HepG2 (cell line): ENCODE results near the gene TM4SF5. TPM values are rescaled to one million over a fixed set of nuclear protein-coding genes. Genes with fewer than 3 reads are reported as not detected.

Source experiments
- EHMT2 ChIP-seq: fragments of 200-600 bp; sonication (generic); IDR thresholded peaks from 2 replicates; pipeline ENCODE4 v1.7.0; 2017; ENCODE audit warnings: antibody characterized with exemption, low read depth, low read length, borderline replicate concordance
- FOXC1 ChIP-seq: sonication (generic); formaldehyde crosslinking; IDR thresholded peaks from 2 replicates; pipeline ENCODE4 v1.8.0; 2022; ENCODE audit warnings: mild to moderate bottlenecking, missing genetic modification reagents, borderline replicate concordance
- GRHL1 ChIP-seq: sonication (generic); formaldehyde crosslinking; conservative IDR thresholded peaks from 2 replicates; pipeline ENCODE4 v1.8.0; 2022; ENCODE audit warnings: missing genetic modification reagents
- HOXA7 ChIP-seq: sonication (generic); formaldehyde crosslinking; IDR thresholded peaks from 2 replicates; pipeline ENCODE4 v1.8.1; 2022; ENCODE audit warnings: mild to moderate bottlenecking, missing genetic modification reagents, moderate library complexity
- KAT2B ChIP-seq: fragments of 150-350 bp; IDR thresholded peaks from 2 replicates; pipeline ENCODE4 v1.6.1; 2014; ENCODE audit warnings: low read depth, low read length, borderline replicate concordance
- NKX3-1 ChIP-seq: sonication (generic); formaldehyde crosslinking; IDR thresholded peaks from 2 replicates; pipeline ENCODE4 v1.5.0; 2020; ENCODE audit warnings: missing genetic modification reagents
- PRPF4 ChIP-seq: fragments of 200-400 bp; formaldehyde crosslinking; IDR thresholded peaks from 2 replicates; pipeline ENCODE4 v1.6.1; 2016; ENCODE audit warnings: low read length, low read depth; ENCODE audit not compliant: poor library complexity, severe bottlenecking
- RFXAP ChIP-seq: sonication (generic); formaldehyde crosslinking; IDR thresholded peaks from 2 replicates; pipeline ENCODE4 v1.4.0; 2020; ENCODE audit warnings: missing genetic modification reagents, borderline replicate concordance
- TAF1 ChIP-seq: sonication (generic); formaldehyde crosslinking; IDR thresholded peaks from 2 replicates; pipeline ENCODE4 v1.4.0; 2020; ENCODE audit warnings: missing genetic modification reagents
- TEF ChIP-seq: sonication (generic); formaldehyde crosslinking; IDR thresholded peaks from 2 replicates; pipeline ENCODE4 v1.5.0; 2020; ENCODE audit warnings: missing genetic modification reagents
- THAP11 ChIP-seq: IDR thresholded peaks from 2 replicates; pipeline ENCODE4 v1.6.1; 2016; ENCODE audit warnings: missing biosample characterization, missing genetic modification reagents
- TOE1 ChIP-seq: sonication (generic); formaldehyde crosslinking; IDR thresholded peaks from 2 replicates; pipeline ENCODE4 v1.4.0; 2020; ENCODE audit warnings: mild to moderate bottlenecking, missing genetic modification reagents
- ZNF12 ChIP-seq: sonication (generic); formaldehyde crosslinking; IDR thresholded peaks from 2 replicates; pipeline ENCODE4 v1.5.0; 2020; ENCODE audit warnings: missing genetic modification reagents
- ZNF432 ChIP-seq: sonication (generic); formaldehyde crosslinking; IDR thresholded peaks from 2 replicates; pipeline ENCODE4 v1.5.0; 2020; ENCODE audit warnings: missing genetic modification reagents, mild to moderate bottlenecking, borderline replicate concordance
- ZNF441 ChIP-seq: sonication (generic); formaldehyde crosslinking; IDR thresholded peaks from 2 replicates; pipeline ENCODE4 v1.7.0; 2021; ENCODE audit warnings: missing genetic modification reagents, borderline replicate concordance
- ZNF501 ChIP-seq: sonication (generic); formaldehyde crosslinking; IDR thresholded peaks from 2 replicates; pipeline ENCODE4 v1.5.1; 2020; ENCODE audit warnings: mild to moderate bottlenecking, moderate library complexity, missing genetic modification reagents
- polyA plus RNA-seq, 8 experiments: library from polyadenylated mRNA; depleted of rRNA in 3 of 8; stranded (reverse) in 7 of 8; unstranded in 1 of 8; fragments of >200 nt; fragmentation: Illumina TruSeq in 4 of 8; extraction: Trizol in 4 of 8; gene quantifications; 2 replicates each; pipeline versions ENCODE4 v1.2.1 to v1.2.3, GENCODE V29; 2011 to 2016; ENCODE audit warnings: low read depth in 4 of 8, missing spikeins in 1 of 8, mixed read lengths in 1 of 8; ENCODE audit not compliant: insufficient read depth in 1 of 8
- total RNA-seq, 5 experiments: library from RNA; depleted of rRNA; stranded (reverse); fragments of >200 nt; fragmentation: Illumina TruSeq; extraction: Trizol; gene quantifications; 2 replicates each; pipeline ENCODE4 v1.2.3, GENCODE V29; 2016; ENCODE audit warnings: low read depth in 1 of 5
- TF ChIP-seq, protein P1 (sequence below): sonication (generic); formaldehyde crosslinking; IDR thresholded peaks from 2 replicates; pipeline ENCODE4 v1.9.0; 2021; ENCODE audit warnings: missing genetic modification reagents, borderline replicate concordance
- TF ChIP-seq, protein P2 (sequence below): sonication (generic); formaldehyde crosslinking; IDR thresholded peaks from 2 replicates; pipeline ENCODE4 v1.8.0; 2022; ENCODE audit warnings: mild to moderate bottlenecking, missing genetic modification reagents, moderate library complexity
- TF ChIP-seq, protein P3 (sequence below): IDR thresholded peaks from 2 replicates; pipeline ENCODE4 v1.6.1; 2016; ENCODE audit warnings: missing compliant biosample characterization, missing genetic modification reagents, borderline replicate concordance
- TF ChIP-seq, protein P4 (sequence below): IDR thresholded peaks from 2 replicates; pipeline ENCODE4 v1.6.1; 2016; ENCODE audit warnings: control low read depth

TM4SF5 gene
- total and polyA plus RNA-seq, 2 of the 13 experiments (the other 11 are each of a cell fraction or from before 2014, with no cell fraction given): 30.1 to 126 TPM

DNA sequence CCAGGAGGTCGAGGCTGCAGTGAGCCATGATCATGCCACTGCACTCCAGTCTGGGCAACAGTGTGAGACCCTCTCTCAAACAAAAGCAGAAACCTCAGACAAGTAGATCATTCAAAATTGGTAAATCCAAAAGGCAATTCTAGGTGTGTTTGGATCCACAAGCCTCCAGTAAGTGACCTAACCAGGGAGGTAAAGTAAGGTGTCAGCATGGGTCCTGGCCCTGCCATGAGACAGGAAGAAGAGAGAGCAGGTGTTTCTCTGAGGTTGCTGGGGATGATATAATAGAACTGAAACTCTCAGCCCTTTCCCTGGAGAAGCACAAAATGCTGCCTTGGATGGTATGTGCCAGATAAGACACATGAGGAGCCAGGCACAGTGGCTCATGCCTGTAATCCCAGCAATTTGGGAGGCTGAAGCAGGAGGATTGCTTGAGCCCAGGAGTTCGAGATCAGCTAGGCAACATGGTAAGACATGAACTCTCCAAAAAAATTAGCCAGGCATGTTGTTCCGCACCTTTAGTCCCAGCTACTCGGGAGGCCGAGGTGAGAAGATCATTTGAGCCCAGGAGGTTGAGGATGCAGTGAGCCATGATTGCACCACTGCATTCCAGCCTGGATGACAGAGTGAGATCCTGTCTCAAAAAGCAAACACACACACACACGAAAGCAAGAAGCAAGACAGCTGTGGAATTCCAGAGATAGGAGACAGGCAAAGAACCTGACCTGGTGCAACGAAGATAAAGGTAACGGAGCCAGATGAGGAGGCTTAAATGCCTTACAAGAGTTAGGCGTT is 6.5 kb downstream of the TM4SF5 start (continued):
- TF ChIP-seq TAF1 (no peak), THAP11 (CRISPR knock-in tag) (peak; percentile 83), ZNF12 (peak; percentile 87), ZNF501 (CRISPR knock-in tag) (peak; percentile 42), GRHL1 (CRISPR knock-in tag) (no peak), NKX3-1 (CRISPR knock-in tag) (no peak), PRPF4 (no peak), TEF (CRISPR knock-in tag) (no peak), ZNF441 (CRISPR knock-in tag) (peak; percentile 30; the same call in 1 of the 2 replicates), KAT2B (no peak), RFXAP (CRISPR knock-in tag) (peak; percentile 81), TOE1 (CRISPR knock-in tag) (no peak), HOXA7 (CRISPR knock-in tag) (no peak), FOXC1 (0 out of 2 replicates have a peak, but pooled peaks have one; percentile 46), ZNF432 (CRISPR knock-in tag) (no peak), EHMT2 (no peak)
- TF ChIP-seq, protein P1, sequence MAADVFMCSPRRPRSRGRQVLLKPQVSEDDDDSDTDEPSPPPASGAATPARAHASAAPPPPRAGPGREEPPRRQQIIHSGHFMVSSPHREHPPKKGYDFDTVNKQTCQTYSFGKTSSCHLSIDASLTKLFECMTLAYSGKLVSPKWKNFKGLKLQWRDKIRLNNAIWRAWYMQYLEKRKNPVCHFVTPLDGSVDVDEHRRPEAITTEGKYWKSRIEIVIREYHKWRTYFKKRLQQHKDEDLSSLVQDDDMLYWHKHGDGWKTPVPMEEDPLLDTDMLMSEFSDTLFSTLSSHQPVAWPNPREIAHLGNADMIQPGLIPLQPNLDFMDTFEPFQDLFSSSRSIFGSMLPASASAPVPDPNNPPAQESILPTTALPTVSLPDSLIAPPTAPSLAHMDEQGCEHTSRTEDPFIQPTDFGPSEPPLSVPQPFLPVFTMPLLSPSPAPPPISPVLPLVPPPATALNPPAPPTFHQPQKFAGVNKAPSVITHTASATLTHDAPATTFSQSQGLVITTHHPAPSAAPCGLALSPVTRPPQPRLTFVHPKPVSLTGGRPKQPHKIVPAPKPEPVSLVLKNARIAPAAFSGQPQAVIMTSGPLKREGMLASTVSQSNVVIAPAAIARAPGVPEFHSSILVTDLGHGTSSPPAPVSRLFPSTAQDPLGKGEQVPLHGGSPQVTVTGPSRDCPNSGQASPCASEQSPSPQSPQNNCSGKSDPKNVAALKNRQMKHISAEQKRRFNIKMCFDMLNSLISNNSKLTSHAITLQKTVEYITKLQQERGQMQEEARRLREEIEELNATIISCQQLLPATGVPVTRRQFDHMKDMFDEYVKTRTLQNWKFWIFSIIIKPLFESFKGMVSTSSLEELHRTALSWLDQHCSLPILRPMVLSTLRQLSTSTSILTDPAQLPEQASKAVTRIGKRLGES (CRISPR knock-in tag): no peak
- TF ChIP-seq, protein P2, sequence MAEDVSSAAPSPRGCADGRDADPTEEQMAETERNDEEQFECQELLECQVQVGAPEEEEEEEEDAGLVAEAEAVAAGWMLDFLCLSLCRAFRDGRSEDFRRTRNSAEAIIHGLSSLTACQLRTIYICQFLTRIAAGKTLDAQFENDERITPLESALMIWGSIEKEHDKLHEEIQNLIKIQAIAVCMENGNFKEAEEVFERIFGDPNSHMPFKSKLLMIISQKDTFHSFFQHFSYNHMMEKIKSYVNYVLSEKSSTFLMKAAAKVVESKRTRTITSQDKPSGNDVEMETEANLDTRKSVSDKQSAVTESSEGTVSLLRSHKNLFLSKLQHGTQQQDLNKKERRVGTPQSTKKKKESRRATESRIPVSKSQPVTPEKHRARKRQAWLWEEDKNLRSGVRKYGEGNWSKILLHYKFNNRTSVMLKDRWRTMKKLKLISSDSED: no peak
- TF ChIP-seq, protein P3, sequence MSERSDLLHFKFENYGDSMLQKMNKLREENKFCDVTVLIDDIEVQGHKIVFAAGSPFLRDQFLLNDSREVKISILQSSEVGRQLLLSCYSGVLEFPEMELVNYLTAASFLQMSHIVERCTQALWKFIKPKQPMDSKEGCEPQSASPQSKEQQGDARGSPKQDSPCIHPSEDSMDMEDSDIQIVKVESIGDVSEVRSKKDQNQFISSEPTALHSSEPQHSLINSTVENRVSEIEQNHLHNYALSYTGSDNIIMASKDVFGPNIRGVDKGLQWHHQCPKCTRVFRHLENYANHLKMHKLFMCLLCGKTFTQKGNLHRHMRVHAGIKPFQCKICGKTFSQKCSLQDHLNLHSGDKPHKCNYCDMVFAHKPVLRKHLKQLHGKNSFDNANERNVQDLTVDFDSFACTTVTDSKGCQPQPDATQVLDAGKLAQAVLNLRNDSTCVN (CRISPR knock-in tag): no peak
- TF ChIP-seq, protein P4, sequence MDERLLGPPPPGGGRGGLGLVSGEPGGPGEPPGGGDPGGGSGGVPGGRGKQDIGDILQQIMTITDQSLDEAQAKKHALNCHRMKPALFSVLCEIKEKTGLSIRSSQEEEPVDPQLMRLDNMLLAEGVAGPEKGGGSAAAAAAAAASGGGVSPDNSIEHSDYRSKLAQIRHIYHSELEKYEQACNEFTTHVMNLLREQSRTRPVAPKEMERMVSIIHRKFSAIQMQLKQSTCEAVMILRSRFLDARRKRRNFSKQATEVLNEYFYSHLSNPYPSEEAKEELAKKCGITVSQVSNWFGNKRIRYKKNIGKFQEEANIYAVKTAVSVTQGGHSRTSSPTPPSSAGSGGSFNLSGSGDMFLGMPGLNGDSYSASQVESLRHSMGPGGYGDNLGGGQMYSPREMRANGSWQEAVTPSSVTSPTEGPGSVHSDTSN (CRISPR knock-in tag): no peak
